HepG2 (cell line): ENCODE results near the gene EXOSC6. TPM values are rescaled to one million over a fixed set of nuclear protein-coding genes. Genes with fewer than 3 reads are reported as not detected.

Source experiments
- FOXP1 ChIP-seq, 2 experiments: fragments of 450-650 bp in 1 of 2; IDR thresholded peaks; 2 replicates each; pipeline ENCODE4 v1.6.1; 2017 to 2018; ENCODE audit warnings: antibody characterized with exemption in 1 of 2
- GTF3A ChIP-seq: sonication (generic); formaldehyde crosslinking; conservative IDR thresholded peaks from 2 replicates; pipeline ENCODE4 v1.4.0; 2020; ENCODE audit warnings: mild to moderate bottlenecking, missing genetic modification reagents
- MEF2D ChIP-seq: sonication (generic); formaldehyde crosslinking; IDR thresholded peaks from 2 replicates; pipeline ENCODE4 v1.5.1; 2020; ENCODE audit warnings: mild to moderate bottlenecking, missing genetic modification reagents
- NR2F6 ChIP-seq, 2 experiments: IDR thresholded peaks; 2 replicates each; pipeline ENCODE4 v1.6.1; 2016; ENCODE audit warnings: antibody characterized with exemption in 1 of 2, mild to moderate bottlenecking in 1 of 2
- PRPF4 ChIP-seq: fragments of 200-400 bp; formaldehyde crosslinking; IDR thresholded peaks from 2 replicates; pipeline ENCODE4 v1.6.1; 2016; ENCODE audit warnings: low read length, low read depth; ENCODE audit not compliant: poor library complexity, severe bottlenecking
- SMAD9 ChIP-seq: sonication (generic); formaldehyde crosslinking; IDR thresholded peaks from 2 replicates; pipeline ENCODE4 v1.5.1; 2020; ENCODE audit warnings: mild to moderate bottlenecking, missing genetic modification reagents
- SP5 ChIP-seq: IDR thresholded peaks from 2 replicates; pipeline ENCODE4 v1.6.1; 2016; ENCODE audit warnings: low read depth, borderline replicate concordance
- TAF15 ChIP-seq: fragments of 200-400 bp; formaldehyde crosslinking; IDR thresholded peaks from one replicate; pipeline ENCODE4 v1.6.1; 2018; ENCODE audit warnings: mild to moderate bottlenecking, low read depth, low read length; ENCODE audit not compliant: poor library complexity, severe bottlenecking
- TBP ChIP-seq: sonication (generic); formaldehyde crosslinking; IDR thresholded peaks from 2 replicates; pipeline ENCODE4 v1.5.0; 2020; ENCODE audit warnings: missing genetic modification reagents
- XBP1 ChIP-seq: sonication (generic); formaldehyde crosslinking; IDR thresholded peaks from 2 replicates; pipeline ENCODE4 v1.5.0; 2020; ENCODE audit warnings: missing genetic modification reagents
- ZBTB1 ChIP-seq: sonication (generic); formaldehyde crosslinking; IDR thresholded peaks from 2 replicates; pipeline ENCODE4 v1.4.0; 2020; ENCODE audit warnings: missing genetic modification reagents, borderline replicate concordance
- ZBTB3 ChIP-seq: sonication (generic); formaldehyde crosslinking; IDR thresholded peaks from 2 replicates; pipeline ENCODE4 v1.4.0; 2020; ENCODE audit warnings: low read depth, mild to moderate bottlenecking, moderate library complexity, missing genetic modification reagents, borderline replicate concordance
- ZNF138 ChIP-seq: sonication (generic); formaldehyde crosslinking; IDR thresholded peaks from 2 replicates; pipeline ENCODE4 v1.5.0; 2020; ENCODE audit warnings: mild to moderate bottlenecking, low read depth, missing genetic modification reagents
- ZNF160 ChIP-seq: sonication (generic); formaldehyde crosslinking; IDR thresholded peaks from 2 replicates; pipeline ENCODE4 v1.8.0; 2022; ENCODE audit warnings: mild to moderate bottlenecking, inconsistent platforms, missing genetic modification reagents
- ZNF343 ChIP-seq: sonication (generic); formaldehyde crosslinking; IDR thresholded peaks from 2 replicates; pipeline ENCODE4 v1.4.0; 2020; ENCODE audit warnings: mild to moderate bottlenecking, missing genetic modification reagents
- ZNF558 ChIP-seq: sonication (generic); formaldehyde crosslinking; IDR thresholded peaks from 2 replicates; pipeline ENCODE4 v1.9.0; 2022; ENCODE audit warnings: mild to moderate bottlenecking, missing genetic modification reagents, borderline replicate concordance
- ZNF562 ChIP-seq: sonication (generic); formaldehyde crosslinking; IDR thresholded peaks from 2 replicates; pipeline ENCODE4 v1.8.0; 2022; ENCODE audit warnings: missing genetic modification reagents, borderline replicate concordance
- ZNF772 ChIP-seq: sonication (generic); formaldehyde crosslinking; IDR thresholded peaks from 2 replicates; pipeline ENCODE4 v1.5.0; 2020; ENCODE audit warnings: mild to moderate bottlenecking, missing genetic modification reagents
- polyA plus RNA-seq, 8 experiments: library from polyadenylated mRNA; depleted of rRNA in 3 of 8; stranded (reverse) in 7 of 8; unstranded in 1 of 8; fragments of >200 nt; fragmentation: Illumina TruSeq in 4 of 8; extraction: Trizol in 4 of 8; gene quantifications; 2 replicates each; pipeline versions ENCODE4 v1.2.1 to v1.2.3, GENCODE V29; 2011 to 2016; ENCODE audit warnings: low read depth in 4 of 8, missing spikeins in 1 of 8, mixed read lengths in 1 of 8; ENCODE audit not compliant: insufficient read depth in 1 of 8
- total RNA-seq, 5 experiments: library from RNA; depleted of rRNA; stranded (reverse); fragments of >200 nt; fragmentation: Illumina TruSeq; extraction: Trizol; gene quantifications; 2 replicates each; pipeline ENCODE4 v1.2.3, GENCODE V29; 2016; ENCODE audit warnings: low read depth in 1 of 5
- TF ChIP-seq, protein P1 (sequence below): sonication (generic); formaldehyde crosslinking; IDR thresholded peaks from 2 replicates; pipeline ENCODE4 v1.4.0; 2020; ENCODE audit warnings: missing genetic modification reagents; ENCODE audit errors: not compliant biosample characterization
- TF ChIP-seq, protein P2 (sequence below): sonication (generic); formaldehyde crosslinking; IDR thresholded peaks from 2 replicates; pipeline ENCODE4 v1.5.0; 2020; ENCODE audit warnings: mild to moderate bottlenecking, missing genetic modification reagents
- TF ChIP-seq, protein P3 (sequence below): sonication (generic); formaldehyde crosslinking; IDR thresholded peaks from 2 replicates; pipeline ENCODE4 v1.5.0; 2020; ENCODE audit warnings: missing genetic modification reagents
- TF ChIP-seq, protein P4 (sequence below): sonication (generic); formaldehyde crosslinking; IDR thresholded peaks from 2 replicates; pipeline ENCODE4 v1.9.0; 2021; ENCODE audit warnings: missing genetic modification reagents, borderline replicate concordance

The EXOSC6 gene
- total and polyA plus RNA-seq, 2 of the 13 experiments (the other 11 are each of a cell fraction or from before 2014, with no cell fraction given) = 13.1 to 39.9 TPM

DNA sequence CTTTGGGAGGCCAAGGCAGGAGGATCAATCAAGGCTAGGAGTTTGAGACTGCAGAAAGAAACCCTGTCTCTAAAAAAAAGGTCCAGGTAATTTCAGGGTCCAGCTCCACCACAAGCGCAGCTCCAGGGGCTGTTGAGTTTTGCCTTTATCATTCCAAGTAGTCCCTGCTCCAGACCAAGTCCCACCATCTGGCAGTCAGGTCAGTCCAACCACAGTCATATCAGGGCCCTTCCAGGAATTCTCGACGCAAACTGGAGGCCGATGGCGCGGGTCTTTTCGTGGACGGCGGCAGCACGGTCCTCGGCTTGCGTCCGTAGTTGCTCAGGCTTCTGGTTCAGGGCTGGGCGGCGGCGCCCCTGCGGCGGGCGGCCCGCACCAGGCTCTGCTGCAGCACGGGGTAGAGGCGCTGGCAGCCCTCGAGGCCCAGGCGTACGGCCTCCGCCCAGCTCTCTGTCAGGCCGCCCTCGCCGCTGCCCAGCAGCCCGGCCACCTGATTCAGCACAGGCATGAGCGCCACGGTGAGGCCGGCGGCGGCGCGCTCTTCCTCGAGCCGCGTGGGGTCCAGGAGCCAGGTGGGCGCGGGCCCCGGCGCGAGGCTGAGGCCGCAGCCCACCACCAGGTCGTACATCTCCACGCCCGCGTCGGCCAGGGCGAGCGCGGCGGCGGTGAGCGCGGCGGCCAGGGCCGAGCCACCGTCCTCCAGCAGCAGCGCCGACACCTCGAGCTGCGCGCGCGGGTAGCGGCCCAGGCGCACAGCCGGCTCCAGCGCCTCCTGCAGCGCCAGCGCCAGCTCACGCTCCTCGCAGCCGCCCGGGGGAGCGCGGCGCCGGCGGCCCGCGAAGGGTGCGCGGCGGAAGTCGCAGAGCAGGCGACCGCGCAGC lies 752 bp downstream of the EXOSC6 start (continued):
- TF ChIP-seq FOXP1 (IDR thresholded peaks at IDR 0.05) (no peak), FOXP1 (CRISPR knock-in tag; IDR thresholded peaks at IDR 0.05) (no peak), XBP1 (no peak; the same call in 1 of the 2 replicates), ZNF138 (CRISPR knock-in tag) (peak; percentile 94; the same call in 1 of the 2 replicates), NR2F6 (IDR thresholded peaks at IDR 0.05) (no peak), NR2F6 (CRISPR knock-in tag; IDR thresholded peaks at IDR 0.05) (no peak), ZNF558 (CRISPR knock-in tag) (peak; percentile 18; the same call in 1 of the 2 replicates), ZNF160 (CRISPR knock-in tag) (peak; percentile 71; the same call in 1 of the 2 replicates), ZBTB3 (peak; percentile 26; the same call in 1 of the 2 replicates), ZNF343 (no peak), ZBTB1 (CRISPR knock-in tag) (no peak), ZNF772 (peak; percentile 65; the same call in 1 of the 2 replicates), MEF2D (CRISPR knock-in tag) (no peak), GTF3A (CRISPR knock-in tag) (no peak; the same call in none of the 2 replicates), SP5 (CRISPR knock-in tag) (no peak), PRPF4 (no peak), SMAD9 (CRISPR knock-in tag) (no peak), TAF15 (no peak), TBP (CRISPR knock-in tag) (no peak), ZNF562 (CRISPR knock-in tag) (no peak)
- TF ChIP-seq, protein P1, sequence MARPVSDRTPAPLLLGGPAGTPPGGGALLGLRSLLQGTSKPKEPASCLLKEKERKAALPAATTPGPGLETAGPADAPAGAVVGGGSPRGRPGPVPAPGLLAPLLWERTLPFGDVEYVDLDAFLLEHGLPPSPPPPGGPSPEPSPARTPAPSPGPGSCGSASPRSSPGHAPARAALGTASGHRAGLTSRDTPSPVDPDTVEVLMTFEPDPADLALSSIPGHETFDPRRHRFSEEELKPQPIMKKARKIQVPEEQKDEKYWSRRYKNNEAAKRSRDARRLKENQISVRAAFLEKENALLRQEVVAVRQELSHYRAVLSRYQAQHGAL (CRISPR knock-in tag) = peak; percentile 66
- TF ChIP-seq, protein P2, sequence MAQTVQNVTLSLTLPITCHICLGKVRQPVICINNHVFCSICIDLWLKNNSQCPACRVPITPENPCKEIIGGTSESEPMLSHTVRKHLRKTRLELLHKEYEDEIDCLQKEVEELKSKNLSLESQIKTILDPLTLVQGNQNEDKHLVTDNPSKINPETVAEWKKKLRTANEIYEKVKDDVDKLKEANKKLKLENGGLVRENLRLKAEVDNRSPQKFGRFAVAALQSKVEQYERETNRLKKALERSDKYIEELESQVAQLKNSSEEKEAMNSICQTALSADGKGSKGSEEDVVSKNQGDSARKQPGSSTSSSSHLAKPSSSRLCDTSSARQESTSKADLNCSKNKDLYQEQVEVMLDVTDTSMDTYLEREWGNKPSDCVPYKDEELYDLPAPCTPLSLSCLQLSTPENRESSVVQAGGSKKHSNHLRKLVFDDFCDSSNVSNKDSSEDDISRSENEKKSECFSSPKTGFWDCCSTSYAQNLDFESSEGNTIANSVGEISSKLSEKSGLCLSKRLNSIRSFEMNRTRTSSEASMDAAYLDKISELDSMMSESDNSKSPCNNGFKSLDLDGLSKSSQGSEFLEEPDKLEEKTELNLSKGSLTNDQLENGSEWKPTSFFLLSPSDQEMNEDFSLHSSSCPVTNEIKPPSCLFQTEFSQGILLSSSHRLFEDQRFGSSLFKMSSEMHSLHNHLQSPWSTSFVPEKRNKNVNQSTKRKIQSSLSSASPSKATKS (CRISPR knock-in tag) = no peak
- TF ChIP-seq, protein P3, sequence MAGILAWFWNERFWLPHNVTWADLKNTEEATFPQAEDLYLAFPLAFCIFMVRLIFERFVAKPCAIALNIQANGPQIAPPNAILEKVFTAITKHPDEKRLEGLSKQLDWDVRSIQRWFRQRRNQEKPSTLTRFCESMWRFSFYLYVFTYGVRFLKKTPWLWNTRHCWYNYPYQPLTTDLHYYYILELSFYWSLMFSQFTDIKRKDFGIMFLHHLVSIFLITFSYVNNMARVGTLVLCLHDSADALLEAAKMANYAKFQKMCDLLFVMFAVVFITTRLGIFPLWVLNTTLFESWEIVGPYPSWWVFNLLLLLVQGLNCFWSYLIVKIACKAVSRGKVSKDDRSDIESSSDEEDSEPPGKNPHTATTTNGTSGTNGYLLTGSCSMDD = peak; percentile 70; the same call in 1 of the 2 replicates
- TF ChIP-seq, protein P4, sequence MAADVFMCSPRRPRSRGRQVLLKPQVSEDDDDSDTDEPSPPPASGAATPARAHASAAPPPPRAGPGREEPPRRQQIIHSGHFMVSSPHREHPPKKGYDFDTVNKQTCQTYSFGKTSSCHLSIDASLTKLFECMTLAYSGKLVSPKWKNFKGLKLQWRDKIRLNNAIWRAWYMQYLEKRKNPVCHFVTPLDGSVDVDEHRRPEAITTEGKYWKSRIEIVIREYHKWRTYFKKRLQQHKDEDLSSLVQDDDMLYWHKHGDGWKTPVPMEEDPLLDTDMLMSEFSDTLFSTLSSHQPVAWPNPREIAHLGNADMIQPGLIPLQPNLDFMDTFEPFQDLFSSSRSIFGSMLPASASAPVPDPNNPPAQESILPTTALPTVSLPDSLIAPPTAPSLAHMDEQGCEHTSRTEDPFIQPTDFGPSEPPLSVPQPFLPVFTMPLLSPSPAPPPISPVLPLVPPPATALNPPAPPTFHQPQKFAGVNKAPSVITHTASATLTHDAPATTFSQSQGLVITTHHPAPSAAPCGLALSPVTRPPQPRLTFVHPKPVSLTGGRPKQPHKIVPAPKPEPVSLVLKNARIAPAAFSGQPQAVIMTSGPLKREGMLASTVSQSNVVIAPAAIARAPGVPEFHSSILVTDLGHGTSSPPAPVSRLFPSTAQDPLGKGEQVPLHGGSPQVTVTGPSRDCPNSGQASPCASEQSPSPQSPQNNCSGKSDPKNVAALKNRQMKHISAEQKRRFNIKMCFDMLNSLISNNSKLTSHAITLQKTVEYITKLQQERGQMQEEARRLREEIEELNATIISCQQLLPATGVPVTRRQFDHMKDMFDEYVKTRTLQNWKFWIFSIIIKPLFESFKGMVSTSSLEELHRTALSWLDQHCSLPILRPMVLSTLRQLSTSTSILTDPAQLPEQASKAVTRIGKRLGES (CRISPR knock-in tag) = no peak
